Lung microvascular endothelial cell (primary cell): ENCODE measurements around the gene MON1B. TPM values are rescaled to one million over a fixed set of nuclear protein-coding genes. Genes with fewer than 3 reads are reported as not detected.

Source experiments
- DNase-seq, 2 donors: peaks; one replicate each; pipeline versions ENCODE4 v3.0.0 to v3.0.0-alpha.2; 2010; ENCODE audit warnings: low read depth in 2 of 2
- total RNA-seq: library from RNA; depleted of rRNA; stranded (reverse); fragments of >200 nt; gene quantifications from 2 replicates; pipeline ENCODE4 v1.2.1, GENCODE V29; 2014

The MON1B gene
- total RNA-seq, 1 donor from 2014 or later: 8.1 TPM

DNA sequence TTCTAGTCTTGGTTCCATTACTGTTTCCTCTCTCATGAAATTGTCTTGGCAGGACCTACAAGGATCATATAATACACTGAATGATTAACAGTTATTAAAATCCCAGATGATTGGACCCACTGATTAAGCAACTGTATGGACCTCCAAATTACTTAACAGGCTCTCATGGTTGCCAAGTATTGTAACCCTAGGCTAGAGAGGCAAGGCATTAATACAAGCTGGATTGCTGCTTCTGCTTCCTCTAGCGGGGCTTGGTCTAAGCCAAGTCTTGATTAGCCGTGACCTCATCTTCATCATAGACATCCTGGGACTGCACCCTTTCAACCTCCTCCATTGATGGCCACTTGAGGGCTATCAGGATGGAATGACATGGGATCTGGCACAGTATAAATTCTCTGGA is 55.2 kb downstream of the MON1B start:
- no peak for DNase-seq

DNA sequence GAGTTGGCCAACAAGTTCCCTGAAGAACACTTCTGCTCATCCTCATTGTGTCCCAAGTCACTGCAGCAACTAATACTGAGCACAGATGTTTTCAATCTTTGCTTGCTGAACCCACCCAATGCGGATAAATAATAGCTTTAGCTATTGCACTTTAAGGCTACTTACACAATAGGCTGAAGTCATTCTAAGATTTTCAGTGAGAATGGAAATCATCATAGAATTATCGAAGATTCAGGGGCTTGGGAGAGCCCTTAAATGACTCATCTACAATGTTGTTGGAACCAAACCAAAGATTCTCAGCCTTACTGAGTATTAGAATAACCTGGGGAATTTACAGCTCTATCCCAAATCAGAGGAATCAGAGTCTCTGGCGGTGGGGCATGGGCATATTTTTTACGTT is 59.4 kb downstream of the MON1B start:
- DNase-seq: no peak

Other genes with a start within 250 kb of the MON1B start
- gene SYCE1L, start 8.2 kb downstream of the MON1B start, total RNA-seq: 2.0 and 2.8 TPM in 2 replicates
- gene ADAMTS18, start 243.8 kb downstream of the MON1B start, total RNA-seq: 11.5 and 13.9 TPM in 2 replicates